Neuronal stem cell (in vitro differentiated cells): ENCODE results near the gene SNF8.

Experiments used
- DNase-seq: peaks from one replicate; pipeline ENCODE4 v3.0.0-alpha.2; 2013; ENCODE audit warnings: low spot score
- H2AFZ ChIP-seq: one replicate; pipeline ENCODE4 v1.6.1; 2013; ENCODE audit warnings: mild to moderate bottlenecking, low read length, inconsistent platforms
- H2AK5ac ChIP-seq: 2 replicates; pipeline ENCODE4 v1.6.1; 2013; ENCODE audit warnings: low read depth, mild to moderate bottlenecking, inconsistent platforms, low read length, moderate library complexity, mixed read lengths
- H2BK120ac ChIP-seq: 2 replicates; pipeline ENCODE4 v1.6.1; 2013; ENCODE audit warnings: low read depth, mild to moderate bottlenecking, inconsistent platforms, low read length, moderate library complexity, mixed read lengths
- H2BK12ac ChIP-seq: one replicate; pipeline ENCODE4 v1.6.1; 2013; ENCODE audit warnings: low read length, inconsistent platforms
- H2BK15ac ChIP-seq: 2 replicates; pipeline ENCODE4 v1.6.1; 2013; ENCODE audit warnings: mild to moderate bottlenecking, low read length, inconsistent platforms, mixed read lengths
- H2BK5ac ChIP-seq: one replicate; pipeline ENCODE4 v1.6.1; 2013; ENCODE audit warnings: inconsistent platforms, mild to moderate bottlenecking, low read length, moderate library complexity
- H3K14ac ChIP-seq: one replicate; pipeline ENCODE4 v1.6.1; 2013; ENCODE audit warnings: low read length, inconsistent platforms
- H3K18ac ChIP-seq: 2 replicates; pipeline ENCODE4 v1.6.1; 2013; ENCODE audit warnings: low read length, inconsistent platforms
- H3K23ac ChIP-seq: 2 replicates; pipeline ENCODE4 v1.6.1; 2013; ENCODE audit warnings: low read depth, mild to moderate bottlenecking, mixed read lengths, low read length, inconsistent platforms; ENCODE audit not compliant: poor library complexity
- H3K27ac ChIP-seq: replicated peaks from 3 replicates; pipeline ENCODE4 v1.5.1; 2013; ENCODE audit warnings: low read length, inconsistent platforms
- H3K27me3 ChIP-seq, 3 experiments: 2 replicates each; pipeline ENCODE4 v1.6.1; 2013; ENCODE audit warnings: low read length in 3 of 3, mild to moderate bottlenecking in 2 of 3, inconsistent platforms in 1 of 3, low read depth in 1 of 3, mixed read lengths in 1 of 3, moderate library complexity in 1 of 3; ENCODE audit not compliant: control insufficient read depth in 3 of 3, insufficient read depth in 3 of 3
- H3K36me3 ChIP-seq, 2 donors: replicated peaks in 1 of 2; 2 replicates each; pipeline ENCODE4 v1.6.1; 2013; ENCODE audit warnings: low read length in 2 of 2; ENCODE audit not compliant: control insufficient read depth in 2 of 2, insufficient read depth in 2 of 2
- H3K4ac ChIP-seq: 2 replicates; pipeline ENCODE4 v1.6.1; 2013; ENCODE audit warnings: inconsistent platforms, mild to moderate bottlenecking, low read length, moderate library complexity
- H3K4me1 ChIP-seq, 2 donors: 1 replicate in 1 of 2; 2 replicates in 1 of 2; pipeline ENCODE4 v1.6.1; 2013; ENCODE audit warnings: low read length in 2 of 2, low read depth in 1 of 2; ENCODE audit not compliant: control insufficient read depth in 2 of 2, insufficient read depth in 1 of 2
- H3K4me2 ChIP-seq: one replicate; pipeline ENCODE4 v1.6.1; 2013; ENCODE audit warnings: mild to moderate bottlenecking, low read length, inconsistent platforms; ENCODE audit not compliant: insufficient read depth, poor library complexity, severe bottlenecking
- H3K4me3 ChIP-seq, 2 donors: 2 replicates each; pipeline ENCODE4 v1.5.1; 2013; ENCODE audit warnings: low read length in 2 of 2, mild to moderate bottlenecking in 2 of 2, inconsistent platforms in 1 of 2, moderate library complexity in 1 of 2
- H3K79me1 ChIP-seq: one replicate; pipeline ENCODE4 v1.6.1; 2013; ENCODE audit warnings: low read depth, mild to moderate bottlenecking, inconsistent platforms, low read length, moderate library complexity
- H3K9ac ChIP-seq: one replicate; pipeline ENCODE4 v1.6.1; 2013; ENCODE audit warnings: mild to moderate bottlenecking, low read depth, low read length, inconsistent platforms; ENCODE audit not compliant: poor library complexity
- H3K9me3 ChIP-seq, 2 donors: replicated peaks in 1 of 2; 2 replicates each; pipeline versions ENCODE3 to v1.6.1; 2013; ENCODE audit warnings: low read length in 2 of 2, mild to moderate bottlenecking in 2 of 2, inconsistent platforms in 1 of 2, low read depth in 1 of 2, mixed read lengths in 1 of 2, moderate library complexity in 1 of 2; ENCODE audit not compliant: control insufficient read depth in 2 of 2, insufficient read depth in 1 of 2
- H4K8ac ChIP-seq: one replicate; pipeline ENCODE4 v1.6.1; 2013; ENCODE audit warnings: low read depth, mild to moderate bottlenecking, inconsistent platforms, low read length, moderate library complexity
- H4K91ac ChIP-seq: one replicate; pipeline ENCODE4 v1.6.1; 2013; ENCODE audit warnings: low read length, low read depth, mild to moderate bottlenecking, inconsistent platforms; ENCODE audit not compliant: poor library complexity
- WGBS, 2 donors: extraction: QIAGEN DNeasy Blood & Tissue Kit; methylation state at CpG; one replicate each; pipeline ENCODE4 v1.1.7; 2013; ENCODE audit warnings: missing lambda C conversion rate in 2 of 2, mixed read lengths in 1 of 2; ENCODE audit not compliant: insufficient read length in 2 of 2, insufficient replicate concordance in 1 of 2; ENCODE audit errors: extremely low coverage in 2 of 2; 5-methylcytosine and 5-hydroxymethylcytosine counted together

Gene SNF8

DNA sequence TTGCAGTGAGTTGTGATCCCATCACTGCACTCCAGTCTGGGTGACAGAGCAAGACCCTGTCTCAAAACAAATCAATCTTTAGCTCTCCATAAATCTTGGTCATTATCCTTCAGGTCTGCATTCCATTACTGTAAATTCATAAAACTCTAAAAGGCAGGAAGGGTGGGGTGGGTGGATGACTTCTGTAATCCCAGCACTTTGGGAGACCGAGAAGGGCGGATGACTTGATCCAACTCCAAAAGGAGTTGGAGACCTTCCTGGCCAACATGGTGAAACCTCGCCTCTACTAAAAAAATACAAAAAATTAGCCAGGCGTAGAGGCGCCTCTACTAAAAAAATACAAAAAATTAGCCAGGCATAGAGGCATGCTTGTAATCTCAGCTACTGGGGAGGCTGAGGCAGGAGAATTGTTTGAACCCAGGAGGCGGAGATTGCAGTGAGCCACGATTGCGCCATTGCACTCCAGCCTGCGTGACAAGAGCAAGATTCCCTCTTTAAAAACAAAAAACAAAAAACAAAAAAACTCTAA lies 38.6 kb downstream of the SNF8 start:
- H3K9me3 ChIP-seq, result no peaks in the 10 kb centered on the region
- H3K79me1 ChIP-seq, result peaks cover 4% of the 10 kb centered on the region
- no peak overlapping the region for H3K4me3 ChIP-seq
- no CpG with 5 or more reads among the region's 9 CpGs for WGBS, 2 donors
- no peak overlapping the region for H2BK120ac ChIP-seq
- H3K27me3 ChIP-seq, result no peaks in the 10 kb centered on the region
- no peak overlapping the region for H4K8ac ChIP-seq
- H3K9ac ChIP-seq, result no peak overlapping the region
- H3K18ac ChIP-seq, result no peak overlapping the region
- H3K36me3 ChIP-seq, result peaks cover 2 to 16% of the 10 kb centered on the region in 2 donors
- H2BK5ac ChIP-seq, result no peak overlapping the region
- H3K23ac ChIP-seq, result no peak overlapping the region
- H4K91ac ChIP-seq, result no peak overlapping the region
- no peak overlapping the region for H2AFZ ChIP-seq
- peaks cover 9 to 11% of the 10 kb centered on the region in 2 donors for H3K4me1 ChIP-seq
- no peak overlapping the region for H2AK5ac ChIP-seq
- H3K4ac ChIP-seq, result no peak overlapping the region
- no peak overlapping the region for H2BK15ac ChIP-seq
- no peak overlapping the region for H3K27ac ChIP-seq
- no peak for DNase-seq
- H2BK12ac ChIP-seq, result no peak overlapping the region
- no peak overlapping the region for H3K4me2 ChIP-seq
- no peak overlapping the region for H3K14ac ChIP-seq

DNA sequence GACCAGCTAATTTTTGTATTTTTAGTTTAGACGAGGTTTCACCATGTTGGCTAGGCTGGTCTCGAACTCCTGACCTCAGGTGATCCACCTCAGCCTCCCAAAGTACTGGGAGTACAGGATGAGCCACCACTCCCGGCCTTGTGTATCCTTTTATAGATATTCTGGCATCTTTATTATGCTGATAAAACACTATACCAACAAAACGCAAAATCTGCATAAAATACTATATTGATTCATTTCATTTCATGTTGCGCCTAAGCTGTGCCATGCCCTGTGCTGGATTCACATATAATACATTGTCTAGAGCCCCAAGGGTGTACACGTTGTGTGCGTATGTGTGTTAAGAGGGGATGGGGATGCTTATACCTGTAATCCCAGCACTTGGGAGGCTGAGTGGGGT lies 40.2 kb downstream of the SNF8 start:
- H3K4me1 ChIP-seq, result peaks cover 1 to 2% of the 10 kb centered on the region in 2 donors
- WGBS, 2 donors, result no CpG with 5 or more reads among the region's 7 CpGs
- H3K9ac ChIP-seq, result no peak overlapping the region
- H3K4ac ChIP-seq, result no peak overlapping the region
- no peak overlapping the region for H2BK12ac ChIP-seq
- no peaks in the 10 kb centered on the region for H3K9me3 ChIP-seq
- no peak overlapping the region for H2BK15ac ChIP-seq
- no peak overlapping the region for H3K14ac ChIP-seq
- no peaks in the 10 kb centered on the region for H3K36me3 ChIP-seq
- no peak overlapping the region for H3K23ac ChIP-seq
- no peak for DNase-seq
- no peak overlapping the region for H3K4me3 ChIP-seq
- no peak overlapping the region for H3K27ac ChIP-seq
- H2BK120ac ChIP-seq, result no peak overlapping the region
- no peak overlapping the region for H4K91ac ChIP-seq
- no peak overlapping the region for H2AK5ac ChIP-seq
- no peak overlapping the region for H2AFZ ChIP-seq
- no peaks in the 10 kb centered on the region for H3K27me3 ChIP-seq
- H4K8ac ChIP-seq, result no peak overlapping the region
- H3K18ac ChIP-seq, result no peak overlapping the region
- H3K4me2 ChIP-seq, result no peak overlapping the region
- H2BK5ac ChIP-seq, result no peak overlapping the region
- H3K79me1 ChIP-seq, result no peaks in the 10 kb centered on the region

DNA sequence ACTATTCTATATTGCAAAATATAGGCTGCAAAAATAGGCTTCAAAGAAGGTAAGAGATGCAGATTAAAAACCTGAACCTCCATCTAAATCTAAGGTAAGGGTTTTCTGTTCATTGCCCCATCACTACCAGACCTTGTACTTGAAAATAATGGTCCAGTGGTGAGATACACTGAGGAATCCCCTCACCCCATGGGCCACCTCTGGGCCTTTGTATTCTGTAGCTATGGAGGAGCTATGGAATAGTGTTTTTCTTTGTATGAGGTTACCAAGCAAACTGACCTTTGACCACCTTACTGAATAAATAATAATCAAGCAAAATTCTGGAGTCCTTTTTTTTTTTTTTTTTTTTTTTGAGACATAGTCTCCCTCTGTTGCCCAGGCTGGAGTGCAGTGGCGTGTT lies 41.2 kb downstream of the SNF8 start:
- Histone ChIP-seq H3K18ac (no peak overlapping the region), H2AFZ (no peak overlapping the region), H3K23ac (no peak overlapping the region), H2BK12ac (no peak overlapping the region), H3K36me3 (peaks cover 0 to 1% of the 10 kb centered on the region in 2 donors), H3K14ac (no peak overlapping the region), H3K4ac (no peak overlapping the region), H3K27me3 (no peaks in the 10 kb centered on the region), H3K79me1 (no peaks in the 10 kb centered on the region), H4K8ac (no peak overlapping the region), H4K91ac (no peak overlapping the region), H2BK15ac (no peak overlapping the region), H3K9me3 (no peaks in the 10 kb centered on the region), H3K4me2 (no peak overlapping the region), H3K27ac (no peak overlapping the region), H3K4me1 (peaks cover 1 to 2% of the 10 kb centered on the region in 2 donors), H3K4me3 (no peak overlapping the region), H2AK5ac (no peak overlapping the region), H2BK5ac (no peak overlapping the region), H2BK120ac (no peak overlapping the region), H3K9ac (no peak overlapping the region)
- DNase-seq, result no peak
- no CpG with 5 or more reads among the region's 1 CpG for WGBS, 2 donors

DNA sequence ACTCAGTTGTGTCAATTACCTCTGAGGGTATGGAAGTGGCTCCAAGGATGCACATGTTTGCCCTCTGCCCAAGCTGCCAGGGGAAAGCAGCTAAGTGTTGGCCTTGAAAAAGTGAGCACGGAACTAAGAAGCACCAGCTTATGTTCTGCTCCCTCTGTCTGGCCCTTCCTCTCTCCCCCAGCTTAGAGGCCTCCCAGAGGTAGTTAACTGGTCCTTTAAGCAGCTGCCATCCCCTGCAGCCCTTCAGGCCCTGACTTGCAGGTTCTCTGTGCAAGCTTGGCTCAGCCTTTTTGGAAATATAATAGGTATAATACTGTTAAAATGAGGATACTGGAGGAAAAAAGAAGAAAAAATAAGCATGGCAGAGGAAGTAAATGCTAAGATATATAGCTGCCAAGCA lies 43.4 kb downstream of the SNF8 start:
- Histone ChIP-seq H4K8ac (no peak overlapping the region), H3K27ac (no peak overlapping the region), H4K91ac (no peak overlapping the region), H3K4ac (no peak overlapping the region), H2AK5ac (no peak overlapping the region), H2BK15ac (no peak overlapping the region), H3K9me3 (no peaks in the 10 kb centered on the region), H3K4me1 (peaks cover 0 to 2% of the 10 kb centered on the region in 2 donors), H2AFZ (no peak overlapping the region), H3K4me3 (no peak overlapping the region), H2BK12ac (no peak overlapping the region), H3K4me2 (no peak overlapping the region), H3K18ac (no peak overlapping the region), H3K36me3 (peaks cover 2 to 20% of the 10 kb centered on the region in 2 donors), H3K27me3 (no peaks in the 10 kb centered on the region), H3K79me1 (no peaks in the 10 kb centered on the region), H2BK5ac (no peak overlapping the region), H2BK120ac (no peak overlapping the region), H3K23ac (no peak overlapping the region), H3K14ac (no peak overlapping the region), H3K9ac (no peak overlapping the region)
- no CpG with 5 or more reads among the region's 1 CpG for WGBS, 2 donors
- DNase-seq, result no peak
